ENCODE measurements around the gene CPNE7. TPM values are rescaled to one million over a fixed set of nuclear protein-coding genes. Genes with fewer than 3 reads are reported as not detected.
A peak's percentile ranks its signal among the peaks of the same experiment; 100 is the strongest.

Gene CPNE7
- total RNA-seq, 1 donor from 2014 or later: 32.2 TPM

DNA sequence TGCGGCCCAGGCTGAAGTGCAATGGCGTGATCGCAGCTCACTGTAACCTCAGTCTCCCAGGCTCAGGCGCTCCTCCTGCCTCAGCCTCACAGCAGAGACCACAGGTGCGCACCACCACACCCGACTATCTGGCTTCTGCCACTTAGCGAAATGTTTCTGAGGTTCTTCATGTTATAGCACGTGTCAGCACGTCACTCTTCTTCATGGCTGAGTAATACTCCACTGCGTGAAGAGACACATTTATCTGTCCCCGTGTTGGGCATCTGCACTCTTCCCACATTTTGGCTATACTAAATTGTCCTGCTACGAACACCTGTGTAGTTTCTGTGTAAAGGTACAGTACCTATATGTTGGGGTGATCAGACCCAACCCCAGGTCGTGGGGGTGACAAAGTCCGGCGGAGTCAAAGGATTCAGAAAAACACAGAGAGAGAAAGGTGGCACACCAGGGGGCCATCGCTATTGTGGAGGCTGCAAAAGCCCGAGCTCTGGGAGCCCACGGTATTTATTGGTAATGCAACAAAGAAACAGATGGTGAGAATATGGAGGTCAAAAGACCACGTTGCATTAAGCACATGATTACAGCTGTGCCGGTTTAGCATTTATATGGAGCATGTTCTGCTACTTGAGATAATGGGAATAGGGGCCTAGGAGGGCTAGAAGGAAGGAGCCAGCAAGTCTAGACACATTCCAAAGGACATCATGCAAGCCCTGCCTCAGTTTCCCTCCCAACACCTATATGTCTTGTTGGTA is 37.0 kb downstream of the CPNE7 start:
- Mint-ChIP-seq H3K36me3 (ENCODE audit: low read depth) (no peaks in the 10 kb centered on the region), H3K27me3 (ENCODE audit: insufficient read depth) (no peaks in the 10 kb centered on the region), H3K9me3 (peaks cover 4% of the 10 kb centered on the region), H3K4me1 (ENCODE audit: low read depth) (no peaks in the 10 kb centered on the region), H3K27ac (no peak overlapping the region), H3K4me3 (no peak overlapping the region)
- DNase-seq (ENCODE audit: low spot score): no peak
- intact Hi-C loops (cut with micrococcal nuclease): no loop called here

DNA sequence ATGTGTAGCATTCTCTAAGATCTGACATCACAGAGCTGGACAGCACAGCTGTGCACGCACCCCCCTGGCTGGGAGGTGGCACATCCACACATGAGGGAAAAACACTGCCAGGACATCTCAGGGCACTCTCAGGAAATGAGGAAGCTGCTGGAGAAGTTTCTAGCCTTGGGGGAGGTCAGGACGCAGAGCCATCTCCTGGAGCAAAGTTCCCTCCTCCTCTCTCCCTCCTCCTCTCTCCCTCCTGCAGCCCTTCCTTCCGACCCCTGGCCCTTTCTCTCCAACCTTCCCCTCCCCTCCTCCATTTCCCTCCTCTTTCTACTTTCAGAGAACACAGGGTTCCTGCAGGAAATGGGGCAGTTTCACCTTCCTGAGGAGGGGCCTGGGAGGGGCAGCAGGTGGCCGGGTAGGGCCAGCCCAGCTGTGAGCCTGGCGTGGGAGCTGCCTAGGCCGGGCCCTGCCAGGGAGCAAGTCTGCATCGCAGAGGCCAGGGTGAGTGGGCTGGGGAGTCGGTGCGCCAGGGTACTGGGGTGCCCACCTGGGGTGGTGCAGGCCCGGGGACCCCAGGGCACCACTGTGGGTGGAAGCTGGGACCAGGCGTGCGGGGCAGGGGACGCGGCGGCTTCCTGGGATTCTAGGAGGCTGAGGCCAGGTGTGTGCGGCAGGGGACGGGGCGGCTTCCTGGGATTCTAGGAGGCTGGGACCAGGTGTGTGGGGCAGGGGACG is 37.8 kb downstream of the CPNE7 start, which contains the start of gene DPEP1:
Gene DPEP1 (plus strand): TSS at position 412 of the 723 bp plus-strand sequence. CDS start 16,769 bp downstream, outside the sequence.
- H3K9me3 Mint-ChIP-seq: peaks cover 4% of the 10 kb centered on the region
- H3K27me3 Mint-ChIP-seq (ENCODE audit: insufficient read depth): no peaks in the 10 kb centered on the region
- H3K27ac Mint-ChIP-seq: no peak within 1 kb of the TSS
- no peaks in the 10 kb centered on the region for H3K36me3 Mint-ChIP-seq (ENCODE audit: low read depth)
- intact Hi-C loops (cut with micrococcal nuclease): no loop called here
- H3K4me3 Mint-ChIP-seq: no peak within 1 kb of the TSS
- no peak for DNase-seq (ENCODE audit: low spot score)
- no peaks in the 10 kb centered on the region for H3K4me1 Mint-ChIP-seq (ENCODE audit: low read depth)

DNA sequence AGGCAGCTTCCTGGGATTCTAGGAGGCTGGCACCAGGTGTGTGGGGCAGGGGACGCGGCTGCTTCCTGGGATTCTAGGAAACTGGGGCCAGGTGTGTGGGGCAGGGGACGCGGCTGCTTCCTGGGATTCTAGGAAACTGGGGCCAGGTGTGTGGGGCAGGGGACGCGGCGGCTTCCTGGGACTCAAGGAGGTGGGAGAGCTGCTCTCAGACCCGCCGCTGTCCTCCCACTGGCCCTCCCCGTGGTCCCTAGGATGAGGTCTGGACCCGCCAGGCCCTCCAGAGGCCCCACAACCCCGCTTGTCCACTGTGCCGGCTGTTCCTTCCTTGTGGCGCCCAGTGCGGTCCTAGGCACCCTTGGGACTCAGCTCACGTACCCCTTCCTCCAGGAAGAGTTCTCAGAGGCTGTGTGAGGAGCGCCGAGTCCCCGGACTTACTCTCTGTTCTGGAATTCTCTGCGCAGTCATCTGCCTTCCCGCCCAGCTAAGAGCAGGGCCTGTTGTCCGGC is 38.4 kb downstream of the CPNE7 start:
- Mint-ChIP-seq H3K27ac (no peak overlapping the region), H3K4me1 (ENCODE audit: low read depth) (no peaks in the 10 kb centered on the region), H3K27me3 (ENCODE audit: insufficient read depth) (no peaks in the 10 kb centered on the region), H3K4me3 (no peak overlapping the region), H3K36me3 (ENCODE audit: low read depth) (no peaks in the 10 kb centered on the region), H3K9me3 (peaks cover 4% of the 10 kb centered on the region)
- intact Hi-C loops (cut with micrococcal nuclease): no loop called here
- no peak for DNase-seq (ENCODE audit: low spot score)

DNA sequence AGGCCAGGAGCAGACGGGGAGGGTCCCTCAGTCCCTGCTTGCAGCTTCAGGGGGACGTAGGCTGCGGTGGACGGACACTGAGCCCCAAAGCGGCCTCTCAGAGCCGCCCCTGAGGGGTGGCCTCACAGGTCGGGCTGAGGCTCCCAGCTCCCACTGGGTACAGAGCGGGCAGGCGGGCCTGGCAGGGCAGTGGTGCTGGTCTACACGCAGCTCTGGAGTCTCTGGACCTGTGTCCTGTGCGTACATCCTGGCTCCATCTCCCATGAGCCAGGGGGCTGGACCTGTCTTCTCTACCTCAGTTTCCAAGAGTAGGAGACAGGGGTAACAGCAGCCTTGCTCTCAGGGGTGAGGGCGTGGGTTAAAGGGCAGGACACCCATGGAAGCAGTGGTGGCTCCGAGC is 39.6 kb downstream of the CPNE7 start:
- no peaks in the 10 kb centered on the region for H3K4me1 Mint-ChIP-seq (ENCODE audit: low read depth)
- DNase-seq (ENCODE audit: low spot score): no peak
- intact Hi-C loops (cut with micrococcal nuclease): no loop called here
- peaks cover 4% of the 10 kb centered on the region for H3K9me3 Mint-ChIP-seq
- no peaks in the 10 kb centered on the region for H3K27me3 Mint-ChIP-seq (ENCODE audit: insufficient read depth)
- no peaks in the 10 kb centered on the region for H3K36me3 Mint-ChIP-seq (ENCODE audit: low read depth)
- no peak overlapping the region for H3K27ac Mint-ChIP-seq
- H3K4me3 Mint-ChIP-seq: no peak overlapping the region

DNA sequence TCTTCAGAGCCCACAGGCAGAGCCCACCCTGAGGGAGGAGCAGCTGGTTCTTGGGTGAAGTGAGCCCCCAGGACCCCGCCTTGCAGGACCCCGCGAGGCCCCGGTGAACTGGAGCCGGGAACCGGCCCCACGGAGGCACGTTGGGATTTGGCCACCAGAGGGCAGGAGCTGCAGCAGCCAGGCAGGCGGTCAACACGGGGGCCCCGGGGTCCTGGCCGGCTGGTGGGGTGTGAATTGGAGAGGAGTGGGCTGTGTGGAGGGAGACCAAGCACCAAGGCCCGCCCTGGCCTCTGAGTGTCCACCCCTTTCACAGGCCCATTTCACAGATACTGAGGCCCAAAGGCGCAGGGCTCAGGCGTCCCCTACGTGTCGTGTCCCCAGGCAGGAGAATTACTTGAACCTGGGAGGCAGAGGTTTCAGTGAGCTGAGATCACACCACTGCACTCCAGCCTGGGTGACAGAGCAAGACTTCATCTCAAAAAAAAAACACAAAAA is 40.1 kb downstream of the CPNE7 start:
- H3K27ac Mint-ChIP-seq: no peak overlapping the region
- DNase-seq (ENCODE audit: low spot score): no peak

DNA sequence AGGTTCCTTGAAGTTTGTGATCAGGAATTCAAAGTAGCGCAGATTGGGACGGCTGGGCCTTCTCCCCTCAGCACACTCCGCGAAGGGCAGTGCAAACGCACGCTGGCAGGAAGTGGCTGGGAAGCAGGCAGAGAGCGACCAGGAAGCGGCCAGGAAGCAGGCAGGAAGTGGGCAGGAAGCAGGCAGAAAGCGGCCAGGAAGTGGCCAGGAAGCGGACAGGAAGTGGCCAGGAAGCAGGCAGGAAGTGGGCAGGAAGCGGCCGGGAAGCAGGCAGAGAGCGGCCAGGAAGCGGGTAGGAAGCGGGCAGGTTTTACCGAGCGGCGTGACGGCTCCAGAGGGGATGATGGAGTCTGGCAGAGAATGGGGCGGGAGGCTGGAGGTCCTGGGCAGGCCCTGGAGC is 41.1 kb downstream of the CPNE7 start:
- peaks cover 4% of the 10 kb centered on the region for H3K9me3 Mint-ChIP-seq
- H3K4me1 Mint-ChIP-seq (ENCODE audit: low read depth): no peaks in the 10 kb centered on the region
- no peak overlapping the region for H3K4me3 Mint-ChIP-seq
- intact Hi-C loops (cut with micrococcal nuclease): no loop called here
- H3K36me3 Mint-ChIP-seq (ENCODE audit: low read depth): no peaks in the 10 kb centered on the region
- H3K27ac Mint-ChIP-seq: peak overlapping the region; percentile 12
- no peak for DNase-seq (ENCODE audit: low spot score)
- no peaks in the 10 kb centered on the region for H3K27me3 Mint-ChIP-seq (ENCODE audit: insufficient read depth)

More for the DNA sequence above, 40.1 kb downstream of the CPNE7 start:
- no peaks in the 10 kb centered on the region for H3K4me1 Mint-ChIP-seq (ENCODE audit: low read depth)
- no peaks in the 10 kb centered on the region for H3K36me3 Mint-ChIP-seq (ENCODE audit: low read depth)
- intact Hi-C loops (cut with micrococcal nuclease): no loop called here
- H3K9me3 Mint-ChIP-seq: peaks cover 4% of the 10 kb centered on the region
- H3K4me3 Mint-ChIP-seq: no peak overlapping the region
- H3K27me3 Mint-ChIP-seq (ENCODE audit: insufficient read depth): no peaks in the 10 kb centered on the region

DNA sequence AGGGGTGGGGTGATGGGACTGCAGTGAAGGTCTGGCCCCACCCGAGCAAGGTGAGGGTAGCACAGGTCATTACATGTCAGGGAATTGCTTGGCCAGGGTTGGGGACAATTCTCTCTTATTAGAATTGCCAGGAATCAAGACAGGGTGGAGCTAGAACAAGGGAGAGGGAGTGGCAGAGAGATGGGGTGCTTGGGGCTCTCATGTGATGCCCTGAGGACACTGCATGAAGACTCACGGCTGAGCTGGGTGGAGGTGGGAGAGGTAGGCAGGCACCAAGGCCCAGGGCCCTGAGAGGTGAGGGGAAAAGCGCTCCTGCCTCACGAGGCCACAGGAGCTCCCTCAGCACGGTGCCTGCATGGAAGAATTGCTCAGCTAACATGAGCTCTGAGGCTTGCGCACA is 41.5 kb downstream of the CPNE7 start:
- no peaks in the 10 kb centered on the region for H3K27me3 Mint-ChIP-seq (ENCODE audit: insufficient read depth)
- peaks cover 4% of the 10 kb centered on the region for H3K9me3 Mint-ChIP-seq
- H3K27ac Mint-ChIP-seq: no peak overlapping the region
- H3K36me3 Mint-ChIP-seq (ENCODE audit: low read depth): no peaks in the 10 kb centered on the region
- H3K4me1 Mint-ChIP-seq (ENCODE audit: low read depth): no peaks in the 10 kb centered on the region
- no peak for DNase-seq (ENCODE audit: low spot score)
- intact Hi-C loops (cut with micrococcal nuclease): no loop called here
- no peak overlapping the region for H3K4me3 Mint-ChIP-seq

DNA sequence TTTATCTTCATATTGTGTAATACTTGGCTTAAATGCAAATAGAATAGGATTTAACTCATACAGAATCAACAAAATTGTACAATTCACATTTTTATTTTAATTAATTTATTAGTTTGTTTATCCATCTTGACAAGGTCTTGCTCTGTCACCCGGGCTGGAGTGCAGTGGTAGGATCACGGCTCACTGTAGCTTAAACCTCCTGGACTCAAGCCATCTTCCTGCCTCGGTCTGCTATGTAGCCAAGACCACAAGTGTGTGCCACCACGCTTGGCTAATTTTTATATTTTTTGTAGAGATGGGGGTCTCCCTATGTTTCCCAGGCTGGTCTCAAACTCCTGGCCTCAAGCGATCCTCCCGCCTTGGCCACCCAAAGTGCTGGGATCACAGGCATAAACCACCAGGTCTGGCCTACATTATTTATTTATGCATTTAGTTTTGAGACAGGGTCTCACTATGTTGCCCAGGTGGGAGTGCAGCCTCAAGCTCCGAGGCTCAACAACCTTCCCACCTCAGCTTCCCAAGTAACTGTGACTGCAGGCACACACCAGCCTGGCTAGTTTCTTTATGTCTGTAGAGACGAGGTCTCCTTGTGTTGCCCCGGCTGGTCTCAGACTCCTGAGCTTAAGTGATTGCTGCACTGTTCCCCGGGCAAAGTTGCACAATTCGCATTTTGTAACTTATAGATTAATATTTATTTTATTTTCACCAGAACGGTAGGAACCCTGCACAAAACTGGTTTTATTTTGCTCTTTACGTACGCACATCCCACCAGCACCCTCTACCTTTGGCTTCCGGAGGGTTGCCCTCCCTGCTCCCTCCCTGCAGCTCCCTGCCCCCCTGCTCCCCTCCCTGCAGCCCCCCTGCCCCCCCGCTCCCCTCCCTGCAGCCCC is 42.8 kb downstream of the CPNE7 start:
- H3K4me1 Mint-ChIP-seq (ENCODE audit: low read depth): no peaks in the 10 kb centered on the region
- peaks cover 4% of the 10 kb centered on the region for H3K9me3 Mint-ChIP-seq
- no peak for DNase-seq (ENCODE audit: low spot score)
- H3K27ac Mint-ChIP-seq: no peak overlapping the region
- intact Hi-C loops (cut with micrococcal nuclease): no loop called here
- no peak overlapping the region for H3K4me3 Mint-ChIP-seq
- peaks cover 4% of the 10 kb centered on the region for H3K27me3 Mint-ChIP-seq (ENCODE audit: insufficient read depth)
- no peaks in the 10 kb centered on the region for H3K36me3 Mint-ChIP-seq (ENCODE audit: low read depth)

DNA sequence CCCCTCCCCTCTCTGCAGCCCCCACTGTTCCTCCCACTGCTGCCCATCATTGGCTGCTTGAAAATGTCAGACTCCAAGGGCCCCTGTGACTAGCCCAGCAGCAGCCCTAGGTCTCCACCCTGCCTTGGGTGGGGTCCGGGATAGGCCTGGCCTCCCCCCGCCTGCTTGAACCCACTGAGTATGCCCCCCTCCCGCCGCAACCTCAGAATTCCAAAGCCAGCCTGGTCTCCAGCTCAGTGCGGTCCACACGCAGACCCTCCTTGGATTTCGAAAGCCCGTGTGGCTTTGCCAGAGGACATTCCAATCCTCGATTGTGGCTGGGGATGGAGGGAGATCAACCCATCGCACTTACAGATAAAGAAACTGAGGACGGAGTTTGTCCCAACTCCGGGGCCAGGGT is 44.3 kb downstream of the CPNE7 start:
- H3K4me1 Mint-ChIP-seq (ENCODE audit: low read depth): no peaks in the 10 kb centered on the region

DNA sequence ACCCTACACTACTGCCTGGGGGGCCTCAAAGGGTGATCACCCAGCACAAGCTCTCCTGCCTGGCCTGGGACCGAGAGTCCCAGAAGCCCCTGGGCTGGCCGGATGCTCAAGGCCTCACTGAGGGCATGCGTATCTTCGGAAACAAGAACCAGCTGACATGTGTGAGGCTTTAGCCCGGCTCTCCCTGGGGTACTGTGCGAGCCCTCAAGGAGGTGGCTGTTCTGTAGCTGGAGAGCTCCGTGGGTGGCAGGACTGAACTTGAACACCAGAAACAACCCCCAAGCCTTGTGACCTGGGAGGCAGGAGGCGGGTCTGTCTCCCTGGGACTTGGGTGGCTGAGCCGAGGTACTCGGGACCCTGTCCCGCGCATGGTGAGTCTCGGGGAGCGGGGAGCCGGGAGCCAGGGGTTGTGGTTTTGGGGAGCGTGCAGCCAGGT is 44.9 kb downstream of the CPNE7 start:
- no peaks in the 10 kb centered on the region for H3K36me3 Mint-ChIP-seq (ENCODE audit: low read depth)
- peaks cover 16% of the 10 kb centered on the region for H3K27me3 Mint-ChIP-seq (ENCODE audit: insufficient read depth)
- no peak for DNase-seq (ENCODE audit: low spot score)
- H3K4me1 Mint-ChIP-seq (ENCODE audit: low read depth): no peaks in the 10 kb centered on the region
- no peak overlapping the region for H3K4me3 Mint-ChIP-seq
- no peak overlapping the region for H3K27ac Mint-ChIP-seq
- peaks cover 4% of the 10 kb centered on the region for H3K9me3 Mint-ChIP-seq
- intact Hi-C loops (cut with micrococcal nuclease): no loop called here

More for the DNA sequence above, 44.3 kb downstream of the CPNE7 start:
- Mint-ChIP-seq H3K27ac (no peak overlapping the region), H3K9me3 (peaks cover 4% of the 10 kb centered on the region), H3K27me3 (ENCODE audit: insufficient read depth) (peaks cover 13% of the 10 kb centered on the region), H3K36me3 (ENCODE audit: low read depth) (no peaks in the 10 kb centered on the region), H3K4me3 (no peak overlapping the region)
- intact Hi-C loops (cut with micrococcal nuclease): no loop called here
- DNase-seq (ENCODE audit: low spot score): no peak

DNA sequence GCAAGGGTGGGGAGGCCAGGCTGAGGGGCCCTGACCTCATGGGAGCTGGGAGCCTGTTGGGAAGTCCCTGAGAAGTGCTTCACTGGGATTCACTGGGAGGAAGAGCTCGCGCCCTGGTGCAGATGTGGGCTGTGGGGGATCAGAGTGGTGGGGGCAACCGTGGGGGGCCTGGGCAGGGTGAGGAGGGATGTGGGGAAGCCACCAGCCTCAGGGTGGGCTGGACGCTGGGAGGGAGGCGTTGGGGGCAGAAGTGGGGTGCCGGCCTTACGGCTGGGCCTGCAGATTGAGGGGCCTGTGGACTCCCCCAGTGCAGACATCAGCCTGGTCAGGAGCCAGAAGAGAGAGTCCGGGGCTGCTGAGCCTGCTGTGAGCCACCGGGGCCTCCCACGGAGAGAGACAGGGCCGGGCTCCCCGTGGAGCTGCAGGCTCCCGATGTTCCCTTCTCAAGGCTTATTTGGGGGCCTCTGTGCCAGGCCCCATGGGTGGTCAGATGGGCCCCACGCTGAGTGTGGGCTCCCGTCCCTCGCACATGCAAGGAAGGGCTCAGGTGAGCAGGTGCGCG is 45.7 kb downstream of the CPNE7 start:
- peaks cover 4% of the 10 kb centered on the region for H3K9me3 Mint-ChIP-seq
- H3K4me1 Mint-ChIP-seq (ENCODE audit: low read depth): no peaks in the 10 kb centered on the region
- no peaks in the 10 kb centered on the region for H3K36me3 Mint-ChIP-seq (ENCODE audit: low read depth)
- no peak overlapping the region for H3K4me3 Mint-ChIP-seq
- no peak overlapping the region for H3K27ac Mint-ChIP-seq
- intact Hi-C loops (cut with micrococcal nuclease): no loop called here
- DNase-seq (ENCODE audit: low spot score): no peak
- H3K27me3 Mint-ChIP-seq (ENCODE audit: insufficient read depth): peaks cover 16% of the 10 kb centered on the region

DNA sequence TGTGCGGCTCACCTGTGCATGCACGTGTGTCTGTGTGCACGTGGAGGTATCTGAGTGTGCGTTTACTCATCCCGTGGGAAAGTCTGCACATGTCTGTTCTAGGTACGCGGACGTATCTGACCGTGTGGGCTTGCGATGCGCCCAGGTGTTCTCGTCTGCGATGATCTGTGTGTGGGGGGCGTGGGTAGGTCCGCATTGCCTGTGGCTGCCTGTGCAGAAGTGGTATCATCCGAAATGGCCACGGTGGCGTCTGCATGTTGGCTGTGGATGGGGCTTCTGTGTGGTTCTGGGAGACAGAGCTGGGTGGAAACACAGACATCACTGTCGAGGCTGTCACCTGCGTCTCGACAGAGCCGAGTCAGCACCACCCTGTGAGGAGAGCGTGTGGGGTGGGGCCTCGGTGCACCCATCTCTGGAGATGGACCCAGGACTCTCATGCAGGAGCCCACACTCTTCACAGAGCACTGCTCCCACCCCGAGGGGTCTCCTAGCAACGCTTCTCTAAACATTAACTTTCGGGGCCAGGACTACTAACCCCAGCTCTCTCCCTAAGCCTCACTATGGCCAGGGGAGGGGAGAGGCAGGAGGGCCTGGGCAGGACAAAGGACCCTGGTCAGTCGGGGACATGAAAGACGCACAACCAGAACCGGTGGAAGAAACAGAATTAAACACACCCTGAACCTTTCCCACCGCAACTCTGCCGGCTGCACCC is 46.3 kb downstream of the CPNE7 start:
- intact Hi-C loops (cut with micrococcal nuclease): no loop called here
- Mint-ChIP-seq H3K9me3 (no peaks in the 10 kb centered on the region), H3K4me1 (ENCODE audit: low read depth) (no peaks in the 10 kb centered on the region), H3K27me3 (ENCODE audit: insufficient read depth) (peaks cover 16% of the 10 kb centered on the region), H3K27ac (no peak overlapping the region), H3K4me3 (no peak overlapping the region), H3K36me3 (ENCODE audit: low read depth) (no peaks in the 10 kb centered on the region)
- no peak for DNase-seq (ENCODE audit: low spot score)
